HG03159 (cell line): ENCODE data around the gene KAT7.
"Not testable (repeated sequence)": the region's sequence is repeated elsewhere in the genome, so short reads cannot be mapped to it uniquely, and the experiment has no call there.

Experiments
- ATAC-seq: cut with Tn5 transposase; IDR thresholded peaks from one replicate; pipeline ENCODE4 v1.9.1; 2021; ENCODE audit warnings: mild to moderate bottlenecking, moderate library complexity; ENCODE audit not compliant: unreplicated experiment

The KAT7 gene

DNA sequence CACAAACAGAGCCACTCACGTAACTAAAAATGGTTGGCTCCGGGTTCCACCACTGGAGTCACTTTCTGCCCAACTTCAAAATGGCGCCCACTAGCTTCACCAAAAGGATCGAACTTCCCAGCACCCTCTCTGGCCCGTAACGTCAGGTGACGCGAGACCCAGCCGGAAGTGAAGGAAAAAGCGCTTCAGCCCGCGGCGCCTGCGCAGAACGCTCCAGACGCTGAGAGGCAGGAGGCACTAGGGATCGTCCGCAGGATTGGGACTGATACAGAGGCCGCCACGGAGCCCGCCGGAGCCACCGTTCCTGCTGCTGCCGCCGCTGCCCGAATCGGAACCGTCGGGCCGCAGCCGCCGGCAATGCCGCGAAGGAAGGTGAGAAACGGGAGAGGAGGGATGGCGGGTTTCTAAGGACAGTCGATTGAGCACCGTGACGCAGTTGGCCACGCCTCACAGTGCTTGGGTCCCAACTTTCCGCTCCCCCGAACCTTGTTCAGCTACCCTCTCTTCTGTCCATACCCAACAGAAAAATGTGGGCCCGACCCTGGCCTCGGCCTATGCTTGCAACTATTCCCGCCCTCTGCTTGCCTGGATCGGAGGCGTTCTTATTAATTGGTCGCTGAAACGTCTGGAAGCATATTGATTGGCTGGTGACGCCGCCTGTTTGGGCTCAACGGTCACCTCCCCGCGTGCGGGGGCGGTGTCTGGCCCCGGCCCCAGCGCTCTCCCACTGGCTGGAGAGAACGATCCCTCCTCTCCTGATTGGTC lies at the start of gene KAT7:
Gene KAT7, plus strand, starts transcription at position 204 of the 765 bp plus-strand sequence. Its CDS starts 154 bp downstream, at position 358.
- ATAC-seq: peak; percentile 92

DNA sequence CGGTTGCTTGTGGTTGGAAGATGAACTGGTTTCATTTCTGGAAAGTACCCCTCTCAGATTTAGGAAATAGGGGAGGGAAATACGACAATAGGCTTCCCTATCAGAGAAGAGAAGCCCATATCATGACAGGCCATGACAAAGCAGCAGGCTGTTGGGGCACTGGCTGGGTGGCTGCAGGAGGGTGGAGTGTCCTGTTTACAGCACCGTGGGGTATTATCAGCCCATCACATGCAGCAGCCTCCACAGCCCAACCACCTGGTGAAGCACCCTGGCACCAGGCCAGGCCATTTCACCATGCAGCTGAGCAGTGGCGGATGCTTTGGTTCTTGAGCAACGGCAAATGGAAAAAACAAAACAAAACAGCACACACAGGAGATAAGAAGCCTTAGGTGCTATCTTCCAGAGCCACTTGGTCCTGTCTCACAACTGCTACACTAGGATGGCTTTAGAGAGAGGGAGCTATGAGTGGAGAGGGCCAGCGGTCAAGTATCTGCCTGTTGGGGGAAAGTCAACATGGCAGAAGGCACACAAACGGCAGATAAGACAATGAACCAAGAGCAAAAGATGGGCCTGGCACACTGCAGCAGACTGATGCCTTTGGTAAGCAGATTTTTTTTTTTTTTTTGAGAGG lies 48.7 kb upstream of the KAT7 start:
- peak; percentile 57 for ATAC-seq

- no peak for ATAC-seq
Observed at GRCh38 chr17:49741009-49741691, 47.3 kb upstream of the KAT7 start.

DNA sequence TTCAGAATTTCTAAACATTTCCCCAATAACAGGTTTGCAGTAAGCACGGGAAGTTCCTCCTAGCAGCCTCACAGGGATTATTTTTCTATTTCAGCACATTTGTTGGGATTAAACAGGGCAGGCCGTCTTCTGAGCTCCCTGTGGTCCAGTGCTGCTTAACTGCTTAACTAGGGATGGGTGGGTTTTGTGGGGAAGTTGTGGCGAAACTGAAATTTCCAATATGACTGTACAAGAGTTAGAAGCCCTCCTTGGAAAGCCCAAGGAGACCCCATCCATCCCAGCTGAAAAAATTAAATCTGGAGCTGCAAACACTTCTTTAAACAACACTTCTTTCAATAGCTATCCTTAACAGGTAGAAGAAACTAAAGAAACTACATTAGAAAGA lies 46.8 kb upstream of the KAT7 start:
- no peak for ATAC-seq

GRCh38 chr17:49742166-49742638 lies 46.3 kb upstream of the KAT7 start:
- no peak for ATAC-seq

- no peak for ATAC-seq
Observed at GRCh38 chr17:49745175-49746139, 43.0 kb upstream of the KAT7 start.

- ATAC-seq: no peak
Observed at GRCh38 chr17:49746791-49747490, 41.5 kb upstream of the KAT7 start.

- no peak for ATAC-seq
Observed at GRCh38 chr17:49747632-49748031, 40.8 kb upstream of the KAT7 start.

DNA sequence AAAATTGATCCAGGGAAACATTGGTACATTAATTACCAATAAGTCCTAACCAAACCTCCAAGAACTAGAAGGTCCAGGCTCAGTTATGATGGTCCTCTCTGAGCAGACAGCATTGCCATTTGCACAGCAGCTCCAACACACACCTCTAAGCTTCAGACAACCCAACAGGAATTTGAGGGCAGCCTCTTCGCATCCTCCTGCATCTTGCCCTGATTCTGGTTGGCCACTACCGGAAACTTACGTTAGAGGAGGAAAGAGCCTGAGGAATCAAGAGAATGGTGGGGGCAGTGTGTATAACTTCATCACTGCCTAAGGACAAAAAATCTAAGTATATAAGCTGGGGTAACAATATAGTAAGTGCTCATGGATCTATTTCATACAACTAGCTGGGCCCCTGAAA lies 40.3 kb upstream of the KAT7 start:
- ATAC-seq: no peak

DNA sequence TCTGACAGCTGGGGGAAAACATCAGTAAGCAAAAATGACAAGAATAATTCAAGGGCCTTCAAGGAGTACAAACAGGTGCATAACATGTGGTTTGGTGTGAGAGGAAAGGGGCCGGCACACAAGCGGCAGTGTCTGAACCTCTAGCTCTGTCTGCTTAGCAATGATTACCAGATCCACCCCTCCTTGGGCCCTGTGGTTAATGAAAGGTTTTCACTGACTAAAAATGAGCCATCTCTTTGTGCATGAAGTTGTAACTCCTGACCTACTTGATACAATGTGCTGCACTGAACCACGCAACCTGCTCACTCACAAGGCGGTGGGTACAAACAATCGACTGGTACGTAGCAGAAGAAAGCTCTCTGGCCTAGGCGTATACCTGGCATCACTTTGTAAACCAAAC lies 39.7 kb upstream of the KAT7 start:
- ATAC-seq: peak; percentile 78

DNA sequence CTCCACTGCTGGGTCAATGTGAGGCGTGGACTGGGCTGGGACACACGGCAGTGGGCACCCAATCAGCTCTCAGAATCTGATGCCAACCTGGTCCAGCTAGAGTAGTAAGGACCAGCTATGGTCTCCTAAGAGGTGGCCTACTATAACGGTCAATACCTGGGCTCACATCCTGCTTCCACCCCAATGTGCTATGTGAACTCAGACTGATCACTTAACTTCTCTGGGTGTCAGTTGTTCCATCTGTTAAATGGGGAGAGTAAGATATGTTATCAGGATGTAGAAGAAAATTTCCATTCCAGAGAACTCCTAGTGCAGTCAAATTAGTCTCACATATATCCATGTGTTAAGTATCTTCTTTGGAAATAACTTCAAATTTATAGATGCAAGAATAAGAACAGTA lies 38.8 kb upstream of the KAT7 start:
- no peak for ATAC-seq

DNA sequence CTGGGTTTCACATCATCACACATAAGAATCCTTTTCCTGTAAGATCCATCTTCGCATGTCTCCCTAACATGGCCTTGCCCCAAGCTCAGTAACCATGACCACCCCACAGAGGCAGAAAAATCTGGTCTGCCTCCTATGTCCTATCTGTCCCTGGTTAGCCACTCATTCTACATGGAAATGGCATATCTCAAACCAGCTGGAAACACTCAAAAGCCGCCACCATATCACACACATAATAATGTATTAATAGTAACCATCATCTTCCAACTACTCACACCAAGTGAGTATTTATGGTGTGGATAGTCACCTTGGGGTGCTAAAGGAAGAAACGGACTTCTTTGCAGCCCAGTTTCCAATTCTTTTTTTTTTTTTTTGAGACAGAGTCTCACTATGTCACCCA lies 36.0 kb upstream of the KAT7 start:
- no peak for ATAC-seq

DNA sequence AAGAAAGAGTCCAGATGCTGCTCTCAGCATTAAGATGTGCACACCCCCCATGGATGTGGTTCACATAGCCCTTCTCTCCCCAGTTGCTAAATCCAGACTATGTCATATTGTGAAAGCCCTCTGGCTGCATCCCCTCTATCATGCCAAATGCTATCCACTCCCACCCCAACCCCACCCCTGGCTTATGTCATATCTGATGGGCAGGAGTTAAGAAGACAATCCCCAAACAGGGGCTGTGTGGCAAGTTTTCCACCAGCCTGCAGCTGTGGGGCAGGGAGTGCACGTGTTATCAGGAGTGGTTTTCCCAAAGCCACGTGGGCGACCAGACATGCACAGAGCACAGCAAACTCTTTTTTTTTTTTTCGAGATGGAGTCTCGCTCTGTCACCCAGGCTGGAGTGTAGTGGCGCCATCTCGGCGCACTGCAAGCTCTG lies 34.5 kb upstream of the KAT7 start:
- ATAC-seq: no peak

DNA sequence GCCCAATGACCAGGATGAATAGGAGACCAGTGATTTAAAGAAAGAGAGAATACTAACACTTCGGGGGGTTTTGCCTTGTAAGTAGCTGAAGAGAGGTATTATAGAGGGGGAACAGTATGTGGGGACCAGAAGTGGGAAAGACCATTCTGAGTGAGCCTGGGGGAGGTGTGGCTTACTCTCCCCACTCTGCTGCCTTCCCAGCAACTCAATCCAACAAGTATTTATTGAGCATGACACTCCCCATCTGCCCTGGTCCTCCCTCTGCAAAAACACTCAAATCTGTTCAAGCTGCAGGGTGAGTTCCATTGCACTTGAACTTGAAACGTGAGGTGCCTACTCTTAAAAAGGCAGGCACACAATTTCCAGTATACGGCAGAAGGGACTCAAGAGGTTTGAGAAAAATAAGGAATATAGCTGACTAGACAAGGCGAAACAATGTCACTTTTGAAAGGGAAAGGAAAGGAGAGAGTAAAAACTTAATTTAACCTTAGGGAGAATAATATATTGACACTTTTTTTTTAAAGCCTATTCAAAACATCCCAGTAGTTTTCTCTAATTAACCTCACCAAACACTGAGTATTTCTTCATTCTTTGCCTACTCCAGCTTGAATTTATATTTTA lies 32.7 kb upstream of the KAT7 start:
- no peak for ATAC-seq

GRCh38 chr17:49756323-49757150 lies 31.9 kb upstream of the KAT7 start:
- no peak for ATAC-seq

- ATAC-seq: no peak
Observed at GRCh38 chr17:49757151-49757777, 31.2 kb upstream of the KAT7 start.

GRCh38 chr17:49758464-49759010 lies 29.9 kb upstream of the KAT7 start:
- ATAC-seq: not testable (repeated sequence)

- no peak for ATAC-seq
Observed at GRCh38 chr17:49759203-49759602, 29.3 kb upstream of the KAT7 start.
